Mammary epithelial cell (primary cell): ENCODE results near the gene MAP2K1.

Experiments
- CTCF ChIP-seq, 2 donors: IDR thresholded peaks in 1 of 2; conservative IDR thresholded peaks in 1 of 2; 2 replicates each; pipeline ENCODE4 v1.5.1; 2011 to 2012; ENCODE audit warnings: inconsistent platforms in 2 of 2, low read length in 2 of 2, mild to moderate bottlenecking in 2 of 2, control low read depth in 1 of 2, low read depth in 1 of 2; ENCODE audit not compliant: insufficient read depth in 1 of 2; ENCODE audit errors: extremely low read depth in 1 of 2
- EZH2 ChIP-seq: IDR thresholded peaks from 2 replicates; pipeline ENCODE4 v1.6.1; 2012; ENCODE audit warnings: low read length, inconsistent platforms, borderline replicate concordance

- no peak for TF ChIP-seq EZH2
- no peak for TF ChIP-seq CTCF (conservative IDR thresholded peaks at IDR 0.05 in 1 of 2, IDR thresholded peaks at IDR 0.05 in 1 of 2; ENCODE audit: extremely low read depth in 1 of 2, insufficient read depth in 1 of 2, low read depth in 1 of 2, low read length in 2 of 2)
Measured at GRCh38 chr15:66480267-66480666, 93.6 kb downstream of the MAP2K1 start.
